Measurements from ENCODE around the gene AP3B2.
A peak's percentile ranks its signal among the peaks of the same experiment; 100 is the strongest.
"Not testable (repeated sequence)": the region's sequence is repeated elsewhere in the genome, so short reads cannot be mapped to it uniquely, and the experiment has no call there.

The AP3B2 gene

GRCh38 chr15:82648257-82649103, 61.2 kb downstream of the AP3B2 start:
- no peak for DNase-seq

GRCh38 chr15:82647835-82648256, 61.8 kb downstream of the AP3B2 start:
- no peak for DNase-seq

- DNase-seq = no peak
These were observed 62.4 kb downstream of the AP3B2 start, which contains the start of gene CPEB1 for GRCh38 chr15:82647045-82647834. CPEB1 (minus strand) TSS chr15:82647363; CDS start chr15:82628459, 18,904 bp downstream.

GRCh38 chr15:82646250-82647044, 63.2 kb downstream of the AP3B2 start:
- peak; percentile 14 for DNase-seq

- DNase-seq = not testable (repeated sequence)
These were observed 64.5 kb downstream of the AP3B2 start for GRCh38 chr15:82644967-82645852.

GRCh38 chr15:82643992-82644391, 65.7 kb downstream of the AP3B2 start:
- no peak for DNase-seq

- no peak for DNase-seq
These were observed 67.0 kb downstream of the AP3B2 start for GRCh38 chr15:82642656-82643055.

GRCh38 chr15:82641129-82641798, 68.4 kb downstream of the AP3B2 start:
- no peak for DNase-seq

- DNase-seq = no peak
These were observed 69.0 kb downstream of the AP3B2 start for GRCh38 chr15:82640672-82641071.

GRCh38 chr15:82635798-82636197, 73.9 kb downstream of the AP3B2 start:
- DNase-seq = no peak

- DNase-seq = no peak
These were observed 79.6 kb downstream of the AP3B2 start for GRCh38 chr15:82630033-82630432.

- no peak for DNase-seq
These were observed 84.5 kb downstream of the AP3B2 start for GRCh38 chr15:82625136-82625535.

- DNase-seq = no peak
These were observed 85.2 kb downstream of the AP3B2 start for GRCh38 chr15:82624438-82624837.

GRCh38 chr15:82624008-82624407, 85.7 kb downstream of the AP3B2 start:
- DNase-seq = no peak

- DNase-seq = no peak
These were observed 87.7 kb downstream of the AP3B2 start for GRCh38 chr15:82621970-82622369.

- DNase-seq = no peak
These were observed 95.9 kb downstream of the AP3B2 start for GRCh38 chr15:82613747-82614146.

GRCh38 chr15:82611348-82611747, 98.3 kb downstream of the AP3B2 start:
- no peak for DNase-seq

Measured in NCI-H2107 (cell line).